HepG2 (cell line): ENCODE data around the gene UBAP1L. TPM values are rescaled to one million over a fixed set of nuclear protein-coding genes. Genes with fewer than 3 reads are reported as not detected.

ENCODE experiments used
- DNMT1 ChIP-seq: sonication (generic); formaldehyde crosslinking; IDR thresholded peaks from 2 replicates; pipeline ENCODE4 v1.5.1; 2020; ENCODE audit warnings: mild to moderate bottlenecking, missing genetic modification reagents
- KDM2A ChIP-seq: sonication (generic); formaldehyde crosslinking; IDR thresholded peaks from 2 replicates; pipeline ENCODE4 v1.4.0; 2020; ENCODE audit warnings: low read depth, missing genetic modification reagents, borderline replicate concordance
- MEF2D ChIP-seq: sonication (generic); formaldehyde crosslinking; IDR thresholded peaks from 2 replicates; pipeline ENCODE4 v1.5.1; 2020; ENCODE audit warnings: mild to moderate bottlenecking, missing genetic modification reagents
- MTF1 ChIP-seq: sonication (generic); formaldehyde crosslinking; IDR thresholded peaks from 2 replicates; pipeline ENCODE4 v1.5.0; 2020; ENCODE audit warnings: missing genetic modification reagents
- RXRA ChIP-seq: sonication (generic); formaldehyde crosslinking; IDR thresholded peaks from 2 replicates; pipeline ENCODE4 v1.5.1; 2020; ENCODE audit warnings: missing genetic modification reagents
- ZBTB20 ChIP-seq: sonication (generic); formaldehyde crosslinking; IDR thresholded peaks from 2 replicates; pipeline ENCODE4 v1.8.1; 2023; ENCODE audit warnings: missing genetic modification reagents, low read depth, mild to moderate bottlenecking, borderline replicate concordance
- ZFP62 ChIP-seq: sonication (generic); formaldehyde crosslinking; IDR thresholded peaks from 2 replicates; pipeline ENCODE4 v1.4.0; 2020; ENCODE audit warnings: missing genetic modification reagents
- ZMYM4 ChIP-seq: sonication (generic); formaldehyde crosslinking; IDR thresholded peaks from 2 replicates; pipeline ENCODE4 v1.8.1; 2023; ENCODE audit warnings: mild to moderate bottlenecking, missing genetic modification reagents
- ZNF431 ChIP-seq: sonication (generic); formaldehyde crosslinking; IDR thresholded peaks from 2 replicates; pipeline ENCODE4 v1.9.0; 2022; ENCODE audit warnings: missing genetic modification reagents, low read depth, mild to moderate bottlenecking, borderline replicate concordance
- ZNF441 ChIP-seq: sonication (generic); formaldehyde crosslinking; IDR thresholded peaks from 2 replicates; pipeline ENCODE4 v1.7.0; 2021; ENCODE audit warnings: missing genetic modification reagents, borderline replicate concordance
- ZNF569 ChIP-seq: sonication (generic); formaldehyde crosslinking; IDR thresholded peaks from 2 replicates; pipeline ENCODE4 v1.5.0; 2020; ENCODE audit warnings: mild to moderate bottlenecking, missing genetic modification reagents, moderate library complexity, borderline replicate concordance
- ZNF83 ChIP-seq: sonication (generic); formaldehyde crosslinking; IDR thresholded peaks from 2 replicates; pipeline ENCODE4 v1.4.0; 2020; ENCODE audit warnings: missing genetic modification reagents, mild to moderate bottlenecking, borderline replicate concordance
- ZNF878 ChIP-seq: sonication (generic); formaldehyde crosslinking; IDR thresholded peaks from 2 replicates; pipeline ENCODE4 v1.8.1; 2023; ENCODE audit warnings: mild to moderate bottlenecking, missing genetic modification reagents, moderate library complexity
- polyA plus RNA-seq, 8 experiments: library from polyadenylated mRNA; depleted of rRNA in 3 of 8; stranded (reverse) in 7 of 8; unstranded in 1 of 8; fragments of >200 nt; fragmentation: Illumina TruSeq in 4 of 8; extraction: Trizol in 4 of 8; gene quantifications; 2 replicates each; pipeline versions ENCODE4 v1.2.1 to v1.2.3, GENCODE V29; 2011 to 2016; ENCODE audit warnings: low read depth in 4 of 8, missing spikeins in 1 of 8, mixed read lengths in 1 of 8; ENCODE audit not compliant: insufficient read depth in 1 of 8
- total RNA-seq, 5 experiments: library from RNA; depleted of rRNA; stranded (reverse); fragments of >200 nt; fragmentation: Illumina TruSeq; extraction: Trizol; gene quantifications; 2 replicates each; pipeline ENCODE4 v1.2.3, GENCODE V29; 2016; ENCODE audit warnings: low read depth in 1 of 5
- TF ChIP-seq, protein P1 (sequence below): sonication (generic); formaldehyde crosslinking; IDR thresholded peaks from one replicate; pipeline ENCODE4 v1.5.1; 2020; ENCODE audit warnings: mild to moderate bottlenecking, missing genetic modification reagents; ENCODE audit errors: not compliant biosample characterization
- TF ChIP-seq, protein P2 (sequence below): sonication (generic); formaldehyde crosslinking; IDR thresholded peaks from 2 replicates; pipeline ENCODE4 v1.5.1; 2020; ENCODE audit warnings: mild to moderate bottlenecking, missing genetic modification reagents
- TF ChIP-seq, protein P3 (sequence below): sonication (generic); formaldehyde crosslinking; IDR thresholded peaks from 2 replicates; pipeline ENCODE4 v1.5.1; 2020; ENCODE audit warnings: mild to moderate bottlenecking, moderate library complexity, missing genetic modification reagents

UBAP1L gene
- total and polyA plus RNA-seq, 2 of the 13 experiments (the other 11 are each of a cell fraction or from before 2014, with no cell fraction given): 0.86 to 1.4 TPM

DNA sequence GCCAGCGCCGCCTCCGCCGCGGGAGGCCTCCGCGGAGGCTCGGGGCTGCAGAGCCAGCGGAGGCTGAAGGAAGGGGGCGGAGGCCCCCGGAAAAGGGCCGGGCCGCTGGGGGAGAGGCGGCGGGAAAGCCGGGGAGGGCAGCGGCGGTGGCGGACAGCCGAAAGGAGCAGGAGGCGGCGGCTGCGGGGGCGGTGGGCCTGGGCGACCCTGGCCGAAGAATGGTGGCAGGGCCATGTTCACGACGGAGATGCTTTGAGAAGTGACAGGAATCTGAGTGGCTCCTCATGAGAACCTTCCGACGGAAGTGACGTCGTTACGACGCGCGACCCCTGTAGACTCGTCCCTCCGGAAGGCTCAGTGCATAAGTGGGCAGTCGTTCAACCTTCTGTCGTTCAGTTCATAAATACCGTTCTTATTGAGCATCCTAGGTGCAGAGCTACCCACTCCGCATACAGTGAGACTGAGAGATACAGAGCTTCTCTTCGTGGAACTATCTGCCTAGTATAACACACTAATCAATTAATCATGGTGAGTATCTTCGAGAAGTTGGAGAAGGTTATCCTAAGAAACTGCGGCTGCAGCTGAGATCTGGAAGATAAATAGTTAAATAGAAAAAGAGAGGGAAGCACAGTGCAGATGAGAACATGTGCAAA is 18.7 kb upstream of the UBAP1L start, which contains the start of gene PDCD7 (continued):
- TF ChIP-seq, protein P1, sequence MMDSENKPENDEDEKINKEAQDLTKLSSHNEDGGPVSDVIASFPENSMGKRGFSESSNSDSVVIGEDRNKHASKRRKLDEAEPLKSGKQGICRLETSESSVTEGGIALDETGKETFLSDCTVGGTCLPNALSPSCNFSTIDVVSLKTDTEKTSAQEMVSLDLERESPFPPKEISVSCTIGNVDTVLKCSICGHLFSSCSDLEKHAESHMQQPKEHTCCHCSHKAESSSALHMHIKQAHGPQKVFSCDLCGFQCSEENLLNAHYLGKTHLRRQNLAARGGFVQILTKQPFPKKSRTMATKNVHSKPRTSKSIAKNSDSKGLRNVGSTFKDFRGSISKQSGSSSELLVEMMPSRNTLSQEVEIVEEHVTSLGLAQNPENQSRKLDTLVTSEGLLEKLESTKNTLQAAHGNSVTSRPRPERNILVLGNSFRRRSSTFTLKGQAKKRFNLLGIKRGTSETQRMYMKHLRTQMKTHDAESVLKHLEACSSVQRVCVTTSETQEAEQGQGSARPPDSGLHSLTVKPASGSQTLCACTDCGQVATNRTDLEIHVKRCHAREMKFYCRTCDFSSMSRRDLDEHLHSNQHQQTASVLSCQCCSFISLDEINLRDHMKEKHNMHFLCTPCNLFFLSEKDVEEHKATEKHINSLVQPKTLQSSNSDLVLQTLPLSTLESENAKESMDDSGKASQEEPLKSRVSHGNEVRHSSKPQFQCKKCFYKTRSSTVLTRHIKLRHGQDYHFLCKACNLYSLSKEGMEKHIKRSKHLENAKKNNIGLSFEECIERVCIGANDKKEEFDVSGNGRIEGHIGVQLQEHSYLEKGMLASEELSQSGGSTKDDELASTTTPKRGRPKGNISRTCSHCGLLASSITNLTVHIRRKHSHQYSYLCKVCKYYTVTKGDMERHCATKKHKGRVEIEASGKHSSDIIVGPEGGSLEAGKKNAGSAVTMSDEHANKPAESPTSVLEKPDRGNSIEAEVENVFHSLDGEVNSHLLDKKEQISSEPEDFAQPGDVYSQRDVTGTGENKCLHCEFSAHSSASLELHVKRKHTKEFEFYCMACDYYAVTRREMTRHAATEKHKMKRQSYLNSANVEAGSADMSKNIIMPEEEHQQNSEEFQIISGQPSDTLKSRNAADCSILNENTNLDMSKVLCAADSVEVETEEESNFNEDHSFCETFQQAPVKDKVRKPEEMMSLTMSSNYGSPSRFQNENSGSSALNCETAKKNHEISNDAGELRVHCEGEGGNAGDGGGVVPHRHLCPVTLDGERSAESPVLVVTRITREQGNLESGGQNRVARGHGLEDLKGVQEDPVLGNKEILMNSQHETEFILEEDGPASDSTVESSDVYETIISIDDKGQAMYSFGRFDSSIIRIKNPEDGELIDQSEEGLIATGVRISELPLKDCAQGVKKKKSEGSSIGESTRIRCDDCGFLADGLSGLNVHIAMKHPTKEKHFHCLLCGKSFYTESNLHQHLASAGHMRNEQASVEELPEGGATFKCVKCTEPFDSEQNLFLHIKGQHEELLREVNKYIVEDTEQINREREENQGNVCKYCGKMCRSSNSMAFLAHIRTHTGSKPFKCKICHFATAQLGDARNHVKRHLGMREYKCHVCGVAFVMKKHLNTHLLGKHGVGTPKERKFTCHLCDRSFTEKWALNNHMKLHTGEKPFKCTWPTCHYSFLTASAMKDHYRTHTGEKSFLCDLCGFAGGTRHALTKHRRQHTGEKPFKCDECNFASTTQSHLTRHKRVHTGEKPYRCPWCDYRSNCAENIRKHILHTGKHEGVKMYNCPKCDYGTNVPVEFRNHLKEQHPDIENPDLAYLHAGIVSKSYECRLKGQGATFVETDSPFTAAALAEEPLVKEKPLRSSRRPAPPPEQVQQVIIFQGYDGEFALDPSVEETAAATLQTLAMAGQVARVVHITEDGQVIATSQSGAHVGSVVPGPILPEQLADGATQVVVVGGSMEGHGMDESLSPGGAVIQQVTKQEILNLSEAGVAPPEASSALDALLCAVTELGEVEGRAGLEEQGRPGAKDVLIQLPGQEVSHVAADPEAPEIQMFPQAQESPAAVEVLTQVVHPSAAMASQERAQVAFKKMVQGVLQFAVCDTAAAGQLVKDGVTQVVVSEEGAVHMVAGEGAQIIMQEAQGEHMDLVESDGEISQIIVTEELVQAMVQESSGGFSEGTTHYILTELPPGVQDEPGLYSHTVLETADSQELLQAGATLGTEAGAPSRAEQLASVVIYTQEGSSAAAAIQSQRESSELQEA: no peak
- TF ChIP-seq ZNF441 (no peak; the same call in 1 of the 2 replicates), DNMT1 (no peak), ZFP62 (no peak), ZNF878 (peak; percentile 60; the same call in 1 of the 2 replicates), ZBTB20 (CRISPR knock-in tag) (0 out of 2 replicates have a peak, but pooled peaks have one; percentile 24), ZNF83 (CRISPR knock-in tag) (no peak), ZNF569 (CRISPR knock-in tag) (no peak), ZNF431 (CRISPR knock-in tag) (no peak), MTF1 (CRISPR knock-in tag) (no peak), RXRA (CRISPR knock-in tag) (peak; percentile 49; the same call in 1 of the 2 replicates), MEF2D (peak; percentile 41; the same call in 1 of the 2 replicates), KDM2A (CRISPR knock-in tag) (peak; percentile 79; the same call in 1 of the 2 replicates), ZMYM4 (CRISPR knock-in tag) (peak; percentile 58; the same call in 1 of the 2 replicates)
- TF ChIP-seq, protein P2, sequence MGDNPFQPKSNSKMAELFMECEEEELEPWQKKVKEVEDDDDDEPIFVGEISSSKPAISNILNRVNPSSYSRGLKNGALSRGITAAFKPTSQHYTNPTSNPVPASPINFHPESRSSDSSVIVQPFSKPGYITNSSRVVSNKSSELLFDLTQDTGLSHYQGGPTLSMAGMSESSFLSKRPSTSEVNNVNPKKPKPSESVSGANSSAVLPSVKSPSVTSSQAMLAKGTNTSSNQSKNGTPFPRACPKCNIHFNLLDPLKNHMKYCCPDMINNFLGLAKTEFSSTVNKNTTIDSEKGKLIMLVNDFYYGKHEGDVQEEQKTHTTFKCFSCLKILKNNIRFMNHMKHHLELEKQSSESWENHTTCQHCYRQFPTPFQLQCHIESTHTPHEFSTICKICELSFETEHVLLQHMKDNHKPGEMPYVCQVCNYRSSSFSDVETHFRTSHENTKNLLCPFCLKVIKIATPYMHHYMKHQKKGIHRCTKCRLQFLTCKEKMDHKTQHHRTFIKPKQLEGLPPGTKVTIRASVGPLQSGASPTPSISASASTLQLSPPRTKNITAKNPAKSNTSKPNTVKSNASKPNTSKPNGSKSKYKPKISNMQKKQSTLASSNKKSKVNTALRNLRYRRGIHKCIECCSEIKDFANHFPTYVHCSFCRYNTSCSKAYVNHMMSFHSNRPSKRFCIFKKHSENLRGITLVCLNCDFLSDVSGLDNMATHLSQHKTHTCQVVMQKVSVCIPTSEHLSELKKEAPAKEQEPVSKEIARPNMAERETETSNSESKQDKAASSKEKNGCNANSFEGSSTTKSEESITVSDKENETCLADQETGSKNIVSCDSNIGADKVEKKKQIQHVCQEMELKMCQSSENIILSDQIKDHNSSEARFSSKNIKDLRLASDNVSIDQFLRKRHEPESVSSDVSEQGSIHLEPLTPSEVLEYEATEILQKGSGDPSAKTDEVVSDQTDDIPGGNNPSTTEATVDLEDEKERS: no peak
- TF ChIP-seq, protein P3, sequence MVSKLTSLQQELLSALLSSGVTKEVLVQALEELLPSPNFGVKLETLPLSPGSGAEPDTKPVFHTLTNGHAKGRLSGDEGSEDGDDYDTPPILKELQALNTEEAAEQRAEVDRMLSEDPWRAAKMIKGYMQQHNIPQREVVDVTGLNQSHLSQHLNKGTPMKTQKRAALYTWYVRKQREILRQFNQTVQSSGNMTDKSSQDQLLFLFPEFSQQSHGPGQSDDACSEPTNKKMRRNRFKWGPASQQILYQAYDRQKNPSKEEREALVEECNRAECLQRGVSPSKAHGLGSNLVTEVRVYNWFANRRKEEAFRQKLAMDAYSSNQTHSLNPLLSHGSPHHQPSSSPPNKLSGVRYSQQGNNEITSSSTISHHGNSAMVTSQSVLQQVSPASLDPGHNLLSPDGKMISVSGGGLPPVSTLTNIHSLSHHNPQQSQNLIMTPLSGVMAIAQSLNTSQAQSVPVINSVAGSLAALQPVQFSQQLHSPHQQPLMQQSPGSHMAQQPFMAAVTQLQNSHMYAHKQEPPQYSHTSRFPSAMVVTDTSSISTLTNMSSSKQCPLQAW (CRISPR knock-in tag): no peak
